LoVo (cell line): ENCODE measurements around the gene ZNF425.
"Not testable (repeated sequence)": the region's sequence is repeated elsewhere in the genome, so short reads cannot be mapped to it uniquely, and the experiment has no call there.

Experiments
- DNase-seq: peaks from one replicate; pipeline ENCODE4 v3.0.0-alpha.2; 2016; ENCODE audit warnings: low spot score

Gene ZNF425

DNA sequence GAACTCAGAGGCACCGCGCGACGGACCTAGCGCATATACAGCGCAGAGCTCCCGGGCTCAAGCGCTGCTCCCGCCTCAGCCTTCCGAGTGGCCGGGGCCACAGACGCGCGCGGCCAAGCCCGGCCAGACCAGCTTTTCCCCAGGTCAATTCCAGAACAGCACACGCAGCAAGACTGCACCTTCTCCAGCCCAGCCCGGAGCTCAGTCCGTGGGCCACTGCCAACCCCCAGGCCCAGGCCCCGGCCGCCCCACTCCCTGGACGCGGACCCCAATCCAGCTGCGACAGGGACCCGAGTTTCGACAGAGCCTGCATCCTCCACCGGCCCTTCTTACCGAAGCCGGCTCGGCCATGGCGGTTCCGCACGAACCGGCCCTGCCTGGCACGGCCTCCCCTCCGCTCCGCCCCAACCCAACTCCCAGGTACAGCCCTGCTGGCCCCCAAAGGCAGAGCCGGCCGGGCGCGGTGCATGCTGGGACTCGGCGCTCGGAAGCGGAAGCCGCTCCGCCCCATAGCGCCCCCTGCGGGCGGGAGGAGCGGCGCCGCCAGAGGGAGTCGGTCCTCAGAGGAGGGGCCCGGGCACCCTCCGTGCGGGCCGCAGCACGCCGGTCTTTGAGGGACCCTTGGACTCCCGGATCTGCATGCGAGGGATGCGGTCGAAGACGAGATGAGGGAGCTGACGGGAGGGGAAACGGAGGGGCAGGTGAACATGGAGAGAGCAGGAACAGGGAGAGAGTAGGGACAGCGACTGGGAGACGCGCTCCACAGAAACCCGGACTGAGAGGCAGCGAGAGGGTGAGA lies at the start of gene ZNF425:
ZNF425 (minus strand) TSS at position 462 of the 799 bp plus-strand sequence; CDS start at position 351, 111 bp downstream.
- peak; percentile 98 for DNase-seq

GRCh38 chr7:149175150-149175549 lies 49.0 kb upstream of the ZNF425 start:
- no peak for DNase-seq

DNA sequence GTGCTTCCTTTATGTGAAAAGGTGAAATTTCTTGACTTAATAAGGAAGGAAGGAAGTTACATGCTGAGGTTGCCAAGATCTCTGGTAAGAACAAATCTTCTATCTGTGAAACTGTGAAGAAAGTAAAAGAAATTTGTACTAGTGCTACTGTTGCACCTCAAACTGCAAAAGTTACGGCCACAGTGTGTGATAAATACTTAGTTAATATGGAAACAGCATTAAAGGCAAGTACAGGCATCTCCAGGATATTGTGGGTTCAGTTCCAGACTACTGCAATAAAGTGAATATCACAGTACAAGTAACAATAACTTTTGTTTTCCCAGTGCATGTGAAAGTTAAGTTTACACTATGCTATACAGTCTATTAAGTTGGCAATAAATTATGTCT lies 46.4 kb upstream of the ZNF425 start:
- DNase-seq: no peak

DNA sequence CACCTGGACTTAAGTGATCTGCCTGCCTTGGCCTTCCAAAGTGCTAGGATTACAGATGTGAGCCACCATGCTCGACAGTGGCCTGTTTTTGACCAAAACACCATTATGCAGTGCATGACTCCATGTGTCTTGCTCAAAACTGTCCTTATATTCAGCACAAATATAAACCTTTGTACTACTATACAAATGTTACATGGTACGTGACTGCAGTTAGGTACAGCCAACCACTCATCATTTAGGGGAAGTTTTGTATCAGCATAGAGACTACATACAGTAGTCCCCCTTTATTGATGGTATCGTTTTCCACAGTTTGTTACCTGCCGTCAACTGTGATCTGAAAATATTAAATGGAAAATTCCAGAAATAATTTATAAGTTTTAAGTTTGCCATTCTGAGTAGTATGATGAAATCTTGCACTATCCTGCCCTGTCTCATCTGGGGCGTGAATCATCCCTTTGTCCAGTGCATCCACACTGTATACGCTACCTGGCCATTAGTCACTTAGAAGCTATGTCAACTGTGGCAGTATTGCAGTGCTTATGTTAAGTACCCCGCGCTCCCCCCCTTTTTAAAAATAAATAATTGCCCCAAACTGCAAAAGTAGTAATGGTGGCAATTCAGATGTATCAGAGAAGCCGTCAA lies 45.9 kb upstream of the ZNF425 start:
- peak; percentile 22 for DNase-seq

- DNase-seq: no peak
Measured at GRCh38 chr7:149166630-149167352, 40.7 kb upstream of the ZNF425 start.

DNA sequence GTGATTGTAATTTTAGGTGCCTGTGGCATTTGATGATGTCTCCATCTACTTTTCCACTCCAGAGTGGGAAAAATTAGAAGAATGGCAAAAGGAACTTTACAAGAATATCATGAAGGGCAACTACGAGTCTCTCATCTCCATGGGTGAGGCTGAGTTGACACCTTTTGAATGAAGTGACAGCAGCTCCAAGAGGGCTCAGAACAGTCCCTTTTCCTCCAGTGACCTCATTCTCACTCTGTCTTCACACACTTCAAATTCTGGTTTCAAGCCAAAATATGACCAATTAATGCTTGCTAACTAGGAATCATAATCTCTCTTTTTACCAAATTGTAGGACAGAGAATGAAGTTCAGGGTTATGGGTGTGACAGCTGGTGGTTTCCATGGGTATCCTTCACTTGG lies 40.0 kb upstream of the ZNF425 start:
- DNase-seq: no peak

GRCh38 chr7:149161241-149161848 lies 35.2 kb upstream of the ZNF425 start:
- DNase-seq: no peak

GRCh38 chr7:149156898-149157297 lies 30.8 kb upstream of the ZNF425 start:
- no peak for DNase-seq

- DNase-seq: no peak
Measured at GRCh38 chr7:149154056-149154455, 27.9 kb upstream of the ZNF425 start.

GRCh38 chr7:149153346-149153745 lies 27.2 kb upstream of the ZNF425 start:
- DNase-seq: no peak

DNA sequence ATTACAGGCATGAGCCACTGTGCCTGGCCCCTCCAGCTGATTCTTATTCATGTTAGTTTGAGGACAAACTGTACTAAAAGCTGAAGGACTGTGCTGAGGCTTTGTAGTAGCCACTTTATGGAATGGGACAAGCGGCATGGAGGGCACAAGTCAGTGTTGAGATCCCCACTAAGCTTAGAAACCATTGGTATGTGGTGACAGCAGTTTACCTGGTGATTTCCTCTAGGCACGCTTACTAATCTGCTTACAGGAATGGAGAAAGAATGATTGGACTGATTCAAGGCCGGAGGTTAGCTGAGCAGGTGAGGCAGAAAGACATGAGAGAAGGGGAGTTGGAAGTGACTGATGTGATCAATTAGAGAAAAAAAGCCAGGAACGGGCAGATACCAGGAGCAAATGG lies 24.9 kb upstream of the ZNF425 start:
- DNase-seq: no peak

DNA sequence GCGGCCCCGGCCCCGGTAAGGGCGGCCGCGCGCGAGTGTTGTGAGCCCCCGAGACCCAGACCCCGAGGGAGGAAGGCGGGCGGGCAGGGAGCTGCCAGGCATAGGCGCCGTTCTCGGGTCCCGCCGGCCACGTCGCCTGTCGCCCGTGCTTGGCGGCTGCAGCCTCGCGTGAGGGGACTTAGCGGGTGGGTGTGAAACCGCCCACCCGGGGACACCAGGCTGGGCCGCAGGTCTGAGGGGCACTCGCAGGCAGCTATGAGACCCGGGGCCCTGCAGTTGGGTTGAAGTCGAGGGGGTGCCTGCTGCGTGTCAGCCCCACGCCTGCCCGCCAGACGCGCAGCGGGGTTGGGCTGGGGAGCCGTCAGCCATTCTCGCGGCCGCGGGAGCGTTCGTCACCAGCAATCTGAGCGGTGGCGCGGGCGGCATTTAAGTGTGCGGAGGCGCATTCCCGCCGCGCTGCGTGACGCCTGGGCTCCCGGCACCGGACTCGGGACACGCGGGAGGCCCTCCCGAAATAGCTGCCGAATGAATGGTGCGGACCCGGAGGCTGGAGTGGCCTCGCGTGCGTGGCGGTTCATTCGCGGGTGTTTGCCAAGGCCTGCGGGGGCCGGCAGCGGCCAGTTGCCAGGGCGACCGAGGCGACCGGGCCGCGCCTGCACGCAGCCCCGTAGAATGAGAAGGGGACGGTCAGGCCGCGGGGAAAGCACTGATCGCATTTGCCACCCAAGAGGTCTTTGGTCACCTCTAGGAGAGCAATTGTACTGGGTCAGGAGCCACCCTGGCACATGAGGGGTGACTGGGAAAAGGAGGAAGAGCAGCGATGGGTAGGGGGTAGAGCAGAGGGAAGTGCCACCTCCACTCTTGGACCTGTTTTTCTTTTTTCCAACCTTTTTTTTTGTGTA lies 21.9 kb upstream of the ZNF425 start:
- DNase-seq: peak; percentile 63

DNA sequence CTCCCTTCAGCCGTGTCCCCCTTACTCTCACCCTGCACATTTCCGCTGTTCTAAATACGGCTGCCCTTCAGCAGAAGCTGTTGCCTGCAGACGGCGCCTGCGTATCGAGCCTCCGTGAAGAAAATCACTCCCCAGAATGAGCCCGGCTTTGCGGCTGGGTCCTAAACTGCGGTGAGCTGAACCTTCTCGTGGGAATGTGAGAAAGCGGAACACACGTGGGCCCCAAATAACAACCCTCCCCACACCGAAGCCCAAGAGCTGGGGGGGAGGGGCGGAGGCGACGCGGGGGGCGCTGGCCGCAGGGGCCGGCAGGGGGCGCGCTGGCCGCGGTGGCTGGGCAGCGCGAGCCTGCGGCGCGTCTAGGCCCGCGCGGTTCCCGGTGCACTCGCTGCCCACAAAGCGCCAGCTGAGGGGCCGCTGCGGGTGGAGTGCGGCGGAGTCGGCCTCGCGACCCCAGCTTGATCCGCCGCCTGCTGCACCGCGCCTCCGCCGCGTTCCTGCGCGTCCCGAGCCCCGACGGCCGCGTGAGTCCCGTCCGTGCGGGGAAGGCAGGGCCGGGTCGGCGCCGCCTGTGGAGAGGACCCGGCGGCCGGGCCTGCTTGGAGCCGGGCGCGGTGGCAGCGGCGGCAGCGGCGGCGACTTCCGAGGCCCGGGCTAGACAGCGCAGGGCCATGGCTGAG lies 21.1 kb upstream of the ZNF425 start, which contains the start of gene ZNF398:
ZNF398 (plus strand) TSS at position 382 of the 680 bp plus-strand sequence; CDS start at position 672, 290 bp downstream.
- peak; percentile 87 for DNase-seq

DNA sequence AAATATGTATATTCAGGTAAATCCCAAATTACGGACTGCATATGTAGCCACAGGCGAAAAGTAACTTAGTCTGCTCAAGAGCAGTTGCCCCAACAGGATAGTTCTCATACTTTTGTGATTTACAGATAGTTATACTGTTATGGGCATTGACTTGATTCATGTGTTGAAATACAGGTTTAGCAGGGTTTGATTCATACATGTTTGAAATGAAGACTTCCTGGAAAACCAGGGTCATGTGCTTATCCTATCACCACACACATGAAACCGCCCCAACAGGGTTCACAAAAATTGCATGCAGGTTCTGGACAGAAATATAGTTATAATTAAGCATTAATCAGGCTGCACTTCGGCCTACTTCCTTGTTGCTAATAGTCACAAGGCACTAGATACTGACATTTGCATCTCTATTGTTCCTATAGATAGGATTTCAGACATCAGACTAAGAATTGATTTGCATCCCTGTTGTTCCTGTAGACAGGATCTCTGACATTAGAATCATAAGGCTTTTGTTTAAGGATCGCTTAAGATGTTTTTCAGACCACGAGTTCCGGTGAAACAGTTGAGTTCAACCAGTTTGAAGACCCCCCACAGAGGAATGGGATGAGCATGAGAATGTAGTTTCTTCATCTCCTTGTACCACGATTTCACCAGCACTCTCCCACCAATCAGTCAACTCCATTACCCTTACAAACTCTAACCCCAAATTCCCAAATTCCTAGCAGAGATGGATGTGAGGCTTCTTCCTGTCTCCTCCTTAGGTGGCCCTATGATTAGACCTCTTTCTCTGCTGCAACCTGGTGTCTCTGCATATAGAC lies 19.1 kb upstream of the ZNF425 start:
- DNase-seq: peak; percentile 27

DNA sequence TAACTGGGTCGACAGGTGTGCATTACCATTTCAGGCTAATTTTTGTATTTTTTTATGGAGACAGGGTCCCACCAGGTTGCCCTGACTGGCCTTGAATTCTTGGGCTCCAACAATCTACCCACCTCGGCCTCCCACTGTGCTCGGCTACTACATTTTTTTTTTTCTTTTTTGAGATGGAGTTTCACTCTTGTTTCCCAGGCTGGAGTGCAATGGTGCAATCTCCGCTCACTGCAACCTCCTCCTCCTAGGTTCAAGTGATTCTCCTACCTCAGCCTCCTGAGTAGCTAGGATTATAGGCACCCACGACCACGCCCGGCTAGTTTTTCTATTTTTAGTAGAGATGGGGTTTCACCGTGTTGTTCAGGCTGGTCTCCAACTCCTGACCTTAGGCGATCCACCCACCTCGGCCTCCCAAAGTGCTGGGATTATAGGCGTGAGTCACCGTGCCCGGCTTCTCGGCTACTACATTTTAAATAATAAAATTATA lies 18.4 kb upstream of the ZNF425 start:
- not testable (repeated sequence) for DNase-seq

GRCh38 chr7:149141893-149142292 lies 15.8 kb upstream of the ZNF425 start:
- no peak for DNase-seq

- DNase-seq: no peak
Measured at GRCh38 chr7:149140831-149141230, 14.7 kb upstream of the ZNF425 start.

DNA sequence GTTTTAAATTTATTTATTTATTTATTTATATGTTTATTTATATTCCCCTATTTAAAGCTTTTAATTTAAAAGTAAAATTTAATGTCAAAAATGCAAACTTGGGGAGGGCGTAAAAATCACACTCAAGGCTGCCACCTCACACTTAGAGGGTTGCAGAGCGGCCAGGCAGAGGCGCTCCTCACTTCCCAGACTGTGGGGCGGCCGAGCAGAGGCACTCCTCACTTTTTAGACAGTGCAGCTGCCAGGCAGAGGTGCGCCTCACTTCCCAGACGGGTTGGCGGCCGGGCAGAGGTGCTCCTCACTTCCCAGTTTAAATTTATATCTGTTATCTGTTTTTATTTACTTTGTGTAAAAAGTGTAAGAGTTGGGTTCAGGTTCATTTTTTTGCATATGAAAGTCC lies 10.0 kb upstream of the ZNF425 start:
- no peak for DNase-seq

GRCh38 chr7:149133028-149133710 lies 7.0 kb upstream of the ZNF425 start:
- DNase-seq: no peak
